ENCODE results near the gene LEF1.

Gene LEF1

GRCh38 chr4:108109111-108109510, 59.6 kb downstream of the LEF1 start:
- no peak for DNase-seq

- no peak for DNase-seq
These were observed 60.9 kb downstream of the LEF1 start for GRCh38 chr4:108107729-108108382.

GRCh38 chr4:108107101-108107500, 61.6 kb downstream of the LEF1 start:
- no peak for DNase-seq

- DNase-seq = no peak
These were observed 62.5 kb downstream of the LEF1 start for GRCh38 chr4:108106186-108106585.

GRCh38 chr4:108103099-108103862, 65.5 kb downstream of the LEF1 start:
- DNase-seq = no peak

GRCh38 chr4:108100827-108101226, 67.9 kb downstream of the LEF1 start:
- DNase-seq = no peak

- DNase-seq = no peak
These were observed 68.9 kb downstream of the LEF1 start for GRCh38 chr4:108099838-108100237.

GRCh38 chr4:108097990-108098553, 70.7 kb downstream of the LEF1 start:
- no peak for DNase-seq

- DNase-seq = no peak
These were observed 73.7 kb downstream of the LEF1 start for GRCh38 chr4:108094923-108095482.

- DNase-seq = no peak
These were observed 74.6 kb downstream of the LEF1 start for GRCh38 chr4:108094131-108094530.

GRCh38 chr4:108092288-108092687, 76.4 kb downstream of the LEF1 start:
- no peak for DNase-seq

GRCh38 chr4:108087293-108087967, 81.3 kb downstream of the LEF1 start:
- DNase-seq = no peak

- DNase-seq = no peak
These were observed 87.5 kb downstream of the LEF1 start for GRCh38 chr4:108081256-108081655.

- DNase-seq = no peak
These were observed 88.0 kb downstream of the LEF1 start for GRCh38 chr4:108080747-108081146.

GRCh38 chr4:108078024-108078733, 90.6 kb downstream of the LEF1 start:
- no peak for DNase-seq

GRCh38 chr4:108072300-108072699, 96.4 kb downstream of the LEF1 start:
- no peak for DNase-seq

- DNase-seq = no peak
These were observed 98.0 kb downstream of the LEF1 start for GRCh38 chr4:108070775-108071174.

- peak; percentile 48 for DNase-seq
These were observed 100.3 kb downstream of the LEF1 start for GRCh38 chr4:108068442-108068841.

GRCh38 chr4:108060686-108061321, 107.9 kb downstream of the LEF1 start:
- DNase-seq = no peak

GRCh38 chr4:108060164-108060563, 108.6 kb downstream of the LEF1 start:
- peak; percentile 50 for DNase-seq

GRCh38 chr4:108058685-108059440, 109.9 kb downstream of the LEF1 start:
- peak; percentile 78 for DNase-seq

Measured in fibroblast of skin of back (primary cell).